HEK293 (cell line): ENCODE results near the gene GCNA.
A peak's percentile ranks its signal among the peaks of the same experiment; 100 is the strongest.

Experiments used
- GLI4 ChIP-seq: fragments of 450-650 bp; formaldehyde crosslinking; IDR thresholded peaks from 2 replicates; pipeline ENCODE4 v1.5.1; 2016; ENCODE audit warnings: missing biosample characterization, missing genetic modification characterization
- HOXC10 ChIP-seq: sonication (generic); formaldehyde crosslinking; IDR thresholded peaks from 2 replicates; pipeline ENCODE4 v1.8.1; 2023; ENCODE audit warnings: mild to moderate bottlenecking, missing genetic modification reagents
- KLF8 ChIP-seq: fragments of 450-650 bp; formaldehyde crosslinking; IDR thresholded peaks from 2 replicates; pipeline ENCODE4 v1.5.1; 2016; ENCODE audit warnings: missing biosample characterization, missing genetic modification characterization
- OSR2 ChIP-seq: fragments of 450-650 bp; formaldehyde crosslinking; IDR thresholded peaks from 2 replicates; pipeline ENCODE4 v1.5.1; 2016; ENCODE audit warnings: missing biosample characterization, missing genetic modification characterization
- PRDM1 ChIP-seq: fragments of 450-650 bp; formaldehyde crosslinking; IDR thresholded peaks from 2 replicates; pipeline ENCODE4; 2016; ENCODE audit warnings: missing biosample characterization, missing genetic modification characterization
- PRDM10 ChIP-seq: fragments of 450-650 bp; formaldehyde crosslinking; IDR thresholded peaks from 2 replicates; pipeline ENCODE4 v1.5.1; 2016; ENCODE audit warnings: missing biosample characterization, missing genetic modification characterization
- SP3 ChIP-seq: fragments of 450-650 bp; formaldehyde crosslinking; IDR thresholded peaks from 2 replicates; pipeline ENCODE4 v1.5.1; 2016; ENCODE audit warnings: missing biosample characterization, missing genetic modification characterization
- SP7 ChIP-seq: fragments of 450-650 bp; formaldehyde crosslinking; IDR thresholded peaks from 2 replicates; pipeline ENCODE4 v1.5.1; 2016; ENCODE audit warnings: missing biosample characterization, missing genetic modification characterization
- TRIM28 ChIP-seq: IDR thresholded peaks from 2 replicates; pipeline ENCODE4 v1.6.1; 2011; ENCODE audit warnings: low read length, control low read depth, borderline replicate concordance
- ZBTB1 ChIP-seq: fragments of 450-650 bp; formaldehyde crosslinking; IDR thresholded peaks from 2 replicates; pipeline ENCODE4 v1.5.1; 2016; ENCODE audit warnings: missing biosample characterization, missing genetic modification characterization
- ZBTB10 ChIP-seq: fragments of 450-650 bp; formaldehyde crosslinking; IDR thresholded peaks from 2 replicates; pipeline ENCODE4 v1.5.1; 2016; ENCODE audit warnings: missing biosample characterization, missing genetic modification characterization
- ZBTB20 ChIP-seq: fragments of 450-650 bp; formaldehyde crosslinking; IDR thresholded peaks from 2 replicates; pipeline ENCODE4 v1.5.1; 2016; ENCODE audit warnings: missing biosample characterization, missing genetic modification characterization
- ZBTB26 ChIP-seq: fragments of 450-650 bp; formaldehyde crosslinking; optimal IDR thresholded peaks from 2 replicates; pipeline ENCODE3; 2016; ENCODE audit warnings: missing biosample characterization, mild to moderate bottlenecking, missing genetic modification characterization
- ZBTB7A ChIP-seq: fragments of 450-650 bp; formaldehyde crosslinking; IDR thresholded peaks from 2 replicates; pipeline ENCODE4 v1.5.1; 2016; ENCODE audit warnings: low read depth, missing biosample characterization, missing genetic modification characterization
- ZFP3 ChIP-seq: fragments of 450-650 bp; formaldehyde crosslinking; IDR thresholded peaks from 2 replicates; pipeline ENCODE4 v1.5.1; 2016; ENCODE audit warnings: low read depth, missing biosample characterization, missing genetic modification characterization
- ZNF121 ChIP-seq: fragments of 450-650 bp; formaldehyde crosslinking; IDR thresholded peaks from 2 replicates; pipeline ENCODE4 v1.5.1; 2016; ENCODE audit warnings: missing biosample characterization, missing genetic modification characterization
- ZNF24 ChIP-seq: fragments of 450-650 bp; formaldehyde crosslinking; IDR thresholded peaks from 2 replicates; pipeline ENCODE4 v1.5.1; 2016; ENCODE audit warnings: missing biosample characterization, missing genetic modification characterization
- ZNF518A ChIP-seq: fragments of 450-650 bp; formaldehyde crosslinking; conservative IDR thresholded peaks from 2 replicates; pipeline ENCODE4 v1.5.1; 2016; ENCODE audit warnings: low read depth, missing biosample characterization, missing genetic modification characterization
- ZNF521 ChIP-seq: fragments of 450-650 bp; formaldehyde crosslinking; IDR thresholded peaks from 2 replicates; pipeline ENCODE4 v1.5.1; 2017; ENCODE audit warnings: missing biosample characterization, mild to moderate bottlenecking, missing genetic modification characterization
- ZNF548 ChIP-seq: fragments of 450-650 bp; formaldehyde crosslinking; IDR thresholded peaks from 2 replicates; pipeline ENCODE4 v1.5.1; 2016; ENCODE audit warnings: missing biosample characterization, missing genetic modification characterization
- ZNF558 ChIP-seq: fragments of 450-650 bp; formaldehyde crosslinking; IDR thresholded peaks from 2 replicates; pipeline ENCODE4 v1.5.1; 2016; ENCODE audit warnings: missing biosample characterization, missing genetic modification characterization
- ZNF561 ChIP-seq: fragments of 450-650 bp; IDR thresholded peaks from 2 replicates; pipeline ENCODE4 v1.5.1; 2018; ENCODE audit warnings: missing biosample characterization, missing genetic modification characterization, borderline replicate concordance
- ZNF580 ChIP-seq: fragments of 450-650 bp; formaldehyde crosslinking; IDR thresholded peaks from 2 replicates; pipeline ENCODE4 v1.5.1; 2016; ENCODE audit warnings: missing biosample characterization, missing genetic modification characterization
- ZNF621 ChIP-seq: fragments of 450-650 bp; formaldehyde crosslinking; IDR thresholded peaks from 2 replicates; pipeline ENCODE4 v1.5.1; 2017; ENCODE audit warnings: missing biosample characterization, missing genetic modification characterization
- ZNF677 ChIP-seq: fragments of 450-650 bp; IDR thresholded peaks from 2 replicates; pipeline ENCODE4 v1.5.0; 2018; ENCODE audit warnings: missing biosample characterization, mild to moderate bottlenecking, missing genetic modification characterization, moderate library complexity
- ZNF785 ChIP-seq: fragments of 450-650 bp; formaldehyde crosslinking; IDR thresholded peaks from 2 replicates; pipeline ENCODE4 v1.5.1; 2016; ENCODE audit warnings: missing biosample characterization, missing genetic modification characterization
- ZSCAN16 ChIP-seq: fragments of 450-650 bp; formaldehyde crosslinking; IDR thresholded peaks from 2 replicates; pipeline ENCODE4 v1.5.1; 2016; ENCODE audit warnings: missing biosample characterization, missing genetic modification characterization
- ZXDB ChIP-seq: fragments of 450-650 bp; formaldehyde crosslinking; IDR thresholded peaks from 2 replicates; pipeline ENCODE4 v1.5.1; 2016; ENCODE audit warnings: missing biosample characterization, missing genetic modification characterization

The GCNA gene

GRCh38 chrX:71532753-71533425 lies 45.3 kb upstream of the GCNA start, which contains the start of gene OGT (continued):
- peak; percentile 33; the same call in 1 of the 2 replicates for TF ChIP-seq ZNF518A
- TF ChIP-seq ZNF558 (tag by site-specific recombination) = peak; percentile 73
- peak; percentile 92 for TF ChIP-seq ZXDB (tag by site-specific recombination)
- 0 out of 2 replicates have a peak, but pooled peaks have one; percentile 12 for TF ChIP-seq ZNF121 (tag by site-specific recombination)
- 0 out of 2 replicates have a peak, but pooled peaks have one; percentile 11 for TF ChIP-seq ZNF548 (tag by site-specific recombination)
- peak; percentile 32; the same call in 1 of the 2 replicates for TF ChIP-seq OSR2 (tag by site-specific recombination)
- TF ChIP-seq HOXC10 (CRISPR knock-in tag) = peak; percentile 92; the same call in 1 of the 2 replicates
- TF ChIP-seq ZBTB26 = peak; percentile 57
- TF ChIP-seq ZNF580 (tag by site-specific recombination) = peak; percentile 88
- peak; percentile 56 for TF ChIP-seq ZBTB20
- no peak for TF ChIP-seq ZNF521 (tag by site-specific recombination)
- TF ChIP-seq ZBTB1 (tag by site-specific recombination) = 0 out of 2 replicates have a peak, but pooled peaks have one; percentile 6
- peak; percentile 76 for TF ChIP-seq SP3
- TF ChIP-seq TRIM28 = peak; percentile 44; the same call in 1 of the 2 replicates
- TF ChIP-seq ZNF677 (tag by site-specific recombination) = no peak
- TF ChIP-seq ZNF24 (tag by site-specific recombination) = peak; percentile 92
- no peak for TF ChIP-seq PRDM1 (tag by site-specific recombination)
- no peak for TF ChIP-seq ZSCAN16 (tag by site-specific recombination)
- TF ChIP-seq ZNF561 (tag by site-specific recombination) = peak; percentile 86
- peak; percentile 89 for TF ChIP-seq PRDM10 (tag by site-specific recombination)
- TF ChIP-seq ZBTB10 (tag by site-specific recombination) = 0 out of 2 replicates have a peak, but pooled peaks have one; percentile 28
- TF ChIP-seq SP7 (tag by site-specific recombination) = peak; percentile 92
- peak; percentile 17; the same call in 1 of the 2 replicates for TF ChIP-seq GLI4 (tag by site-specific recombination)
- TF ChIP-seq ZBTB7A = peak; percentile 67
- peak; percentile 90 for TF ChIP-seq KLF8 (tag by site-specific recombination)
- no peak for TF ChIP-seq ZNF621 (tag by site-specific recombination)
- peak; percentile 65; the same call in 1 of the 2 replicates for TF ChIP-seq ZNF785 (tag by site-specific recombination)
- no peak for TF ChIP-seq ZFP3 (tag by site-specific recombination)
